ENCODE measurements around the gene GHR.

GRCh38 chr5:42579320-42579719, 156.1 kb downstream of the GHR start:
- no peak for TF ChIP-seq CTCF (IDR thresholded peaks at IDR 0.05 in 8 of 11, conservative IDR thresholded peaks at IDR 0.05 in 3 of 11)
- TF ChIP-seq POLR2A (IDR thresholded peaks at IDR 0.05): no peak
- TF ChIP-seq POLR2AphosphoS5 (IDR thresholded peaks at IDR 0.05): no peak

Measured in spleen (tissue), 7 donors.